ENCODE results near the gene ADH4.
A peak's percentile ranks its signal among the peaks of the same experiment; 100 is the strongest.
"Not testable (repeated sequence)": the region's sequence is repeated elsewhere in the genome, so short reads cannot be mapped to it uniquely, and the experiment has no call there.

ADH4 gene

DNA sequence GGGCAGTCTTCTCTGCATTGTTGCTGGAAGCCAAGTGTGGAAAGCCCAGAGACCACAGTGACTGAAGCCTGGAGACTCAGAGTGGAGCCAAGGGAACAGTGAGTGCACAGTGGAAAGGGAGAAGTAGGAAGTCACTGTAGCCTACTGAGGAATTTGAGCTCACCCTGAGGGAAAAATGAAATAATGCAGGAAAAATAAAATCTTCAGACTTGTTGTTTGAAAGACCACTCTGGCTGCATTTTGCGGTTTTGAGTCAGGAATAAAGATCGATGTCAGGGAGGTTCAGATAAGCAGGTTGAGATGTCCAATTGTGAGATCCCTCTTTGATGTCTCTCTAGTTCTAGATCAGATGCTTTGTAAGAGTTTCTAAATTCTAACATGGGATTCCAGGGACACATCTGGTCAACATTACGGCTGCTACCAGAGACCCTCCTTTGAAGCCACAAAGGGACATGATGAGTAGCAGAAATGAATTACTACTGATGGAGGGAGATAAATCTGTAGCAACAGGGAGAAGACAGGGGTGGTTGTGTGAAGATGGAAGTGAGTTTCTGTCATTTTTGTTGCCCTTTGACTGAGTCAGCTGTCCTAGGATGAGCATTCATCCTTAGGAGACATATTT, 8.4 kb downstream of the ADH4 start:
- Histone ChIP-seq H3K4me3 (no peak overlapping the region), H3K27ac (no peak overlapping the region)

DNA sequence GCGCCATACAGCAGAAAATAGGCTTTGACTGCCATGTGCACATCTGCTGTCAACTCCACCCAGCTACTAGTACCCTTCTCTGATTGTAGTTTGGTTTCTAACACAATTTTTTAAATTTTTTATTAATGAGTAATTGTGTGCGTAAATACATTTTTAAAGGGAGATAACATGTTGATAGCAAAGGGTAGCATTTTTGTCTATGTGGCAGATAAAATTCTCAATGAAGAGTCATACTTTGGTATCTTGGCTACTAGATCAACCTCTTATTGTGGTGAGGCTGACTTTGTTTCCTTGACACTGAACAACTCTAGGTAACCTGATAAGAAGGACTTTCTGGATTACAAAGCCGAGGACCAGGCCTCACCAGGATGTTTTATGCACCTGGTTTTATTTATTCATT, 9.5 kb downstream of the ADH4 start:
- no peak overlapping the region for H3K27ac ChIP-seq
- no peak overlapping the region for H3K4me3 ChIP-seq

DNA sequence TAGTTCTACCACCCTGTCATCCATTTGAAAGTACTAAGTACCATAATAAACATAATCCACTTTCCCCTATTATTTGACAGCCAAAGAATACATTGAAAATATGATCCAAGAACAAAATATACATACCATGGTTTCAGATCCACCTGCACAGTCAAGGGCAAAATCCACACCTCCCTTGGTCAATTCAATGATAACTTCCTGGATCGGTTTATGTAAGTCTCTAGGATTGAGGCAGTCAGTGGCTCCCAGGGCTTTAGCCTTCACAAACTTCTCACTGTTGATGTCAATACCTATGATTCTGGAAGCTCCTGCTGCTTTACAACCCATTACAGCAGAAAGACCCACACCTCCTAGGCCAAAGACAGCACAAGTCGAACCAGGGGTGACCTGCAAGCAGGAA, 12.7 kb downstream of the ADH4 start:
- H3K27ac ChIP-seq, result no peak overlapping the region
- H3K4me3 ChIP-seq, result no peak overlapping the region

DNA sequence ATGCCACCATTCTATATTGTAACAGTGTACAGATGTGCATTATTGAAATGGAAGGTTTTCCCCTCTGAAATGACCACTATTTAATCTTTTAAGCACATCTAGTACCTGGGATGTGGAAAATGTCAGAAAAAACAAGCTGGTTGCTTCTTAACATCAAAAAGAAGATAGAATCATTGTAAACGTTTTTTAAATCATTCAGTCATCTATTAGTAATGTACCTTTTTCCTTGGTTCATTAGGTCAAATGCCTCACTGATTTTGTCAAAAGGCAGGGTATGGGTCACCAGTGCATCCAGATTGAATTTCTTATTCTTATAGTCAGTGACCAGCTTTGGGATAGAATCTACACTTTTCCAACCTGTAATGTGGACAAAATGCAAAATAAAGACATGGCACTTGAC, 17.7 kb downstream of the ADH4 start:
- H3K27ac ChIP-seq, result no peak overlapping the region
- no peak overlapping the region for H3K4me3 ChIP-seq

DNA sequence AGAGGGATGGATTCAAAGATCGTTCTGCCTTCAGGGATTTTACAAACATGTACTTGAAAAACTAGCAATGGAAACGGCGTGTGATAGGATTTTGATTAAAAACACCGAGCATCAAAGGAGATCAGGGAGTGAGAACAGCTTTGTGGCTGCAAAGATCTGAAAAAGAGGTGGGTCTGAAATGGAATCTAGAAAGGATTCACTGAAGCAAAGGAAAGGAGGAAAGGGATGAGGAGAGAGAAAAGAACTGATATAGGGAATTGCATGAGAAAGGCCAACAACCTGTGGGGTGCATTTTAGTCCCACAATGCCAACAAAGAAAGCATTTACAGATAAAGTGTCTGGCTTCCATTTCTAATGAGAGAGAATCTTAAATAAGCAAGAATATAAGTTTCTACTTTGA, 23.1 kb downstream of the ADH4 start:
- no peak overlapping the region for H3K27ac ChIP-seq
- no peak overlapping the region for H3K4me3 ChIP-seq

DNA sequence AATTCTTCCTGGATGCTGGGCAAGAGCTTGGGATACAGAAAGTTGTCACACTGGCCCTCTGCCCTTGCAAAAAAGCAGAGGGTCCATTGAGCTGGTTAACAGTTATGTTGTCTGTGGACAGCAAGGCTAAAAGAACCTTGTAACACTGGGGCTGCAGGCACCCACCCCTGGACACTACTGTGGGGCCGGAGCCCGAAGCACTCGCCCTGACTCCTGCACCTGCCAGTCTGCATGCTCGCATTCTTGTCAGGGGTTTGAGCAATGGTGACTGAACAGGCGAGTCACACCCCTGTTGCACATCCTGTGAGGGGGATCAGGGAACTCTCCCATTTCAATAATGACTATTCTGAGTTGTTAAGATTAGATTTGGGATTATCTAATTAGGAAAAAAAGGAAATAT, 23.6 kb downstream of the ADH4 start:
- no peak overlapping the region for H3K27ac ChIP-seq
- H3K4me3 ChIP-seq, result no peak overlapping the region

DNA sequence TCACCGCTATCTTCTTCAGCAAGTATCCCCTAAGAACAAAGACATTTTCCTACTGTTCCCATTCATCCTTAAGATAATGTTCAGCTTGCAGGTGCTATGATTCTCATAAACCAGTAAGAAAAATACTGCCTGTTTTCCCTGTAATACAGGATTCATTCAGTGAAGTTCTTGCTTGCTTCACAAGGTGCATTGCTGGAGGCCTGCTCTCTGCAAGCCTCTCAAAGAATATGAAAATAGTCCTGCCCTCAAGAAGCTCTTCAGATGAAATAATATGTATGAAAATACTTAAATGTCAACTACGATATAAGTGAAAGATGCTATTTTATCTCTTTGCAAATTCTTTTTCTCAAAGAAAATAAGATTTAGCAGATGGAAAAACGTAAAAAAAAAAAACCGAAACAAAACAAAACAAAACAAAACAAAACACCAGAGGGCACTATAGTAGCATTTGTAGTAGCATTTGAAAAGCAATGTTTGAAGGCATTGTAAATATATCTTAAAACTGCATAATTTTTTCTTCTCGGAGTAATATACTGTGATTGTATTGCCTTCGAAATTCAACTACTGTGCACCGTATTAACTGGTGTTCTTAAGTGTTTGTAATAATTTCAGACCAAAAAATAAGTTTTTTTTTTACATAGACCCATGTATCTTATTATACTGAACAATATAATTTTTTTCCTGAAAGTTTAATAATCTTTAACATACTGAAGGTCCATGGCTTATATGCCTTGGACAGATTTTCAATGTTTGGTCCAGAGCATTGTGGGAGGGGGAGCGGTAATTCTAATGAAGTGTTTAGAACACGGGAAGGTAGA, 26.0 kb downstream of the ADH4 start:
- Histone ChIP-seq H3K27ac (no peak overlapping the region), H3K4me3 (no peak overlapping the region)

DNA sequence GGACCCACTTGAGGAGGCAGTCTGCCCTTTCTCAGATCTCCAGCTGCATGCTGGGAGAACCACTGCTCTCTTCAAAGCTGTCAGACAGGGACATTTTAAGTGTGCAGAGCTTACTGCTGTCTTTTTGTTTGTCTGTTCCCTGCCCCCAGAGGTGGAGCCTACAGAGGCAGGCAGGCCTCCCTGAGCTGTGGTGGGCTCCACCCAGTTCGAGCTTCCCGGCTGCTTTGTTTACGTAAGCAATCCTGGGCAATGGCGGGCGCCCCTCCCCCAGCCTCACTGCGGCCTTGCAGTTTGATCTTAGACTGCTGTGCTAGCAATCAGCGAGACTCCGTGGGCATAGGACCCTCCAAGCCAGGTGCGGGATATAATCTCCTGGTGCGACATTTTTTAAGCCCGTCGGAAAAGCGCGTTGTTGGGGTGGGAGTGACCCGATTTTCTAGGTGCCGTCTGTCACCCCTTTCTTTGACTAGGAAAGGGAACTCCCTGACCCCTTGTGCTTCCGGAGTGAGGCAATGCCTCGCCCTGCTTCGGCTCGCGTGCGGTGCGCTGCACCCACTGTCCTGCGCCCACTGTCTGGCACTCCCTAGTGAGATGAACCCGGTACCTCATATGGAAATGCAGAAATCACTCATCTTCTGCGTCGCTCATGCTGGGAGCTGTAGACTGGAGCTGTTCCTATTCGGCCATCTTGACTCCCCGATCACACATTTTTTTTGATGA, 26.8 kb downstream of the ADH4 start:
- H3K4me3 ChIP-seq, H3K27ac ChIP-seq: not testable (repeated sequence)

DNA sequence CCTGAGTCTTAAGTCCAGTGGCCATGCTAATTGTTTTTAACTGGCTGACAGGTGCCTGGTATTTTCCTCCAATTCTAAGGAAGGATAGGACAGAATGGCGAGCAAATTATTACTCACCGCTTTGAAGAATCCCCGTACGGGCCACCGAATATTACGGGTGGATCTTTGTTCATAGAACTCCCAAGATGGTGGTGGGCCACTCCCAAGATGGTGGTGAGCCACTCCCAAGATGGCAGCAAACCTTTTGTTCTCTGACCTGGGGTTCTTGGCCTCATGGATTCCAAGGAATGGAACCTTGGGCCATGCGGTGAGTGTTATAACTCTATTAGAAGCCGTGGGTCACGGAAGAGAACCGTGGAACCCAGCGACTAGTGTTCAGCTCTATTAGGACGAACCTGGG, 34.8 kb downstream of the ADH4 start:
- H3K27ac ChIP-seq, H3K4me3 ChIP-seq: not testable (repeated sequence)

DNA sequence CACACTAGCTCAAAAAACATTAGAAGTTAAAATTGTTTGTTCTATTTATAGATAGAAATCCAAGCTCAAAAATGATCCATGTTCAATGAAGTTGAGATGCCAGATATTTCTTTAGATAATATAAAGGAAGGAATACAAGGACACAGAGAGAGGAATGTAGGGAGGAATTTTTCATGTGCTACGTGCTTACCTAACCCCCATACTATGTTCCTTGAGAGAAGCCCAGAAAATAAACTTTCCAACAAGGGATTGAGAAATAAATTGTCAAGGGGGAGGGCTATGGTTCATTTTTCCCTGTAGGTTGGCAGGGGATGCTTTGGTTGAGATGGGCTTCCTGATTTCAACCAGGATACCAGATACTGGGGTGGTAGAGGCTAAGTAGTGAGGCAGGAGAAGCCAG, 39.9 kb downstream of the ADH4 start:
- Histone ChIP-seq H3K27ac (no peak overlapping the region), H3K4me3 (no peak overlapping the region)

DNA sequence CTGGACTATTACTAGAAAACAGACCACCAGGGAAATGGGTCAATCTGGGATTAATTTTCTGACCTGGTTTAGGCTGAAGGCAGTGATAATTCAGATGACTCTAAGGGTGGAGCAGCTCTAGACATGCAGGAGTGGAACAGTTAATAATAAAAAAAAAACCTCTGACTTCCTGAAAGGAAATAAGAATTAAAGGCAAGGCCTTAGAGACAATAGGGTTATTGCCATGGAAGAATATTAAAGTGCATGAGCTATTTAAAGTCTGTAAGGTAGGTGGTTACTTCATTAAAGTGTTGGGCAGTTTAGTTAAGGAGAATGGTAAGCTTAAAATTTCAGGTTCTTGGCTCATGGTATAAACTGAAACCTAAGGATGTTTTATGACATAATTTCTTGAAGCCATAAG, 40.9 kb downstream of the ADH4 start:
- Histone ChIP-seq H3K27ac (no peak overlapping the region), H3K4me3 (no peak overlapping the region)

DNA sequence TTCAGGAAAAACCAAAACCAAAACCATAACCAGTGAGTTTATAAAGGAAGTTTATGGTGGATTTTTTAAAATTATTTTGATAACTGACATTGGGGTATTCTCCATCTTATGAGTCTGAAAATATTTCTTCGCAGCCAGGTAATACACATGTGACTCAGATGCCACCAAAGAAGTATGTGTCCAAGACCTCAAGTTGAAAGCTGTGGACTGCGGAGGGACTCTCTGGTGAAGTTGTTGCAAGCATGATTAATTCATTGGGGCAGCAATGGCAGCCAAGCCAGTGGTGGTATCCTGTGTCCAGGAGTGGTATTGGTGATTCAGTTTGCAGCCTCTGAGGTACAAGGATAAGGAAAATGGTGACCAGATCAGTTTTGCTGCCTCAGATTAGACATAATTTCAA, 41.5 kb downstream of the ADH4 start:
- H3K27ac ChIP-seq, result no peak overlapping the region
- H3K4me3 ChIP-seq, result no peak overlapping the region

DNA sequence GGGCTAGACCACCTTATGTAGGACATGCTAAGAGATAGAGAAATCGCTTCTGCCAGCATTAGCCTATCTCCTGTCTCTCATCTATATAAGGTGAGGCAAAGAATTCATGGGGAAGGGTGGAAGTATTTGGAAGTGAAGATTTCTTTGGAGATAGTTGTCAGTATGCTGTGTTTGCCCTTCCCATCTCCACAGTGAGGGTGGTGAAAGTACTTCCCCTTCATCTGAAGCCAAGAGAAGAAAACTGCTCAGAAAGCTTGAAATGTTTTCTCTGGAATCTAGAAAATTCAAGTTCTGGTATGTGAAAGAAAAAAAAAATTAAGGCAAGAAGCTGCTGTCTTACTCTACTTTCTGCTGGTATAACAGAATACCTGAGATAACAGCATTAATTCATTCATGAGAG, 43.2 kb downstream of the ADH4 start:
- Histone ChIP-seq H3K27ac (no peak overlapping the region), H3K4me3 (no peak overlapping the region)

DNA sequence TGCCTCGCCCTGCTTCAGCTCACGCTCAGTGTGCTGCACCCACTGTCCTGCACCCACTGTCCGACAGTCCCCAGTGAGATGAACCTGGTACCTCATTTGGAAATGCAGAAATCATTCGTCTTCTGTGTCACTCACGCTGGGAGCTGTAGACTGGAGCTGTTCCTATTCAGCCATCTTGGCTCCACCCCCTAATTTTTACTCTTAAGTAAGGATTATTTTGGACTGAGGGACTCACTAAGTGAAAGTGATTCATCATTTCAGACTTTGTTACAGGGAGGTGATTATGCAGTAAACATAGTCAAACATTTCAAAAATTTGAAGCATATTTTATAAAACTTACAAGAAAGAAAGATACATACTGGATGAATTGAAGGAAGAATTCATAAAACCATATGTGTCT, 44.3 kb downstream of the ADH4 start:
- not testable (repeated sequence) for H3K4me3 ChIP-seq, H3K27ac ChIP-seq

DNA sequence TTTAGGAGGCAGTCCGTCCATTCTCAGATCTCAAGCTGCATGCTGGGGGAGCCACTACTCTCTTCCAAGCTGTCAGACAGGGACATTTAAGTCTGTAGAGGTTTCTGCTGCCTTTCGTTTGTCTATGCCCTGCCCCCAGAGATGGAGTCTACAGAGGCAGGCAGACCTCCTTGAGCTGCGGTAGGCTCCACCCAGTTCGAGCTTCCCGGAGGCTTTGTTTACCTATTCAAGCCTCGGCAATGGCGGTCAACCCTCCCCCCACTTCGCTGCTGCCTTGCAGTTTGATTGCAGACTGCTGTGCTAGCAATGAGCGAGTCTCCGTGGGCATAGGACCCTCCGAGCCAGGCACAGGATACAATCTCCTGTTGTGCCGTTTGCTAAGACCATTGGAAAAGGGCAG, 44.8 kb downstream of the ADH4 start:
- H3K27ac ChIP-seq, result no peak overlapping the region
- no peak overlapping the region for H3K4me3 ChIP-seq

DNA sequence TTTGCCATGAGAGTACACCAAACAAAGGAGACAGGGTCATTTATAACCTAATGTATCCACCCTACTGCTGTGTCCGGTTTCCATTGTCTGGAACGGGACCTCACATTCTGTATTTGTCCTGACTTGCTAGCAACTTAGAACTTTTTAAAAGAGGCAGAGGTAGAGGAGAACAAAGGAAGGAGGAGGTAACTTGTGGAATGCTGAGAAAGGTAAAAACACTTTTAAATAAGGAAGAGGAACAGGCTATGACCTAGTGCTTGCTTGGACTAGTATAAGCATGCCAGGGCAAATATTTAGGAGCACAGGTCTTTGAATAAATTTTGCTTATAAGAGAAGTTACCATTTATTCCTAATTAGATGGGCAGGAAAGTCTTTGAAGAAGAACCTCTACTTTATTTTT, 52.3 kb downstream of the ADH4 start:
- H3K4me3 ChIP-seq, result not testable (repeated sequence)
- H3K27ac ChIP-seq, result peak overlapping the region in 2 of 21 experiments; percentile 7 to 17

DNA sequence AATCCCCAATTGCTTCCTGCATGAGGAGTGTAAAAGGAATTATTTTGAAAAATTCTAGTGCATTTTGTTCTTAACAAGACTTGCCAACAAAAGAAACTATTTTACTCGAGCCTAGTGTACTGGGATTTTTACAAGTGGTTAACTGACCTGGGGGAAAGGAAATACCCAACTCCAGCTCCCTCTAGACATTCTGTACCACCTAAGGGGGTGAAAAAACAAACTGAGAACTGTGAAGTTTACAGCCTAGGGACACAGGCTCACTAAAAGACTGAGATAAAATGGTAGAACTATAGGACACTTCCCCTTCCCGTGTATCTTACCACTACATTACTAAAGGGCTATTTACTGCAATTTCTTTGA, 52.9 kb downstream of the ADH4 start:
- Histone ChIP-seq H3K27ac (peak overlapping the region in 10 of 21 experiments; percentile 0 to 97 (median 26)), H3K4me3 (no peak overlapping the region)

DNA sequence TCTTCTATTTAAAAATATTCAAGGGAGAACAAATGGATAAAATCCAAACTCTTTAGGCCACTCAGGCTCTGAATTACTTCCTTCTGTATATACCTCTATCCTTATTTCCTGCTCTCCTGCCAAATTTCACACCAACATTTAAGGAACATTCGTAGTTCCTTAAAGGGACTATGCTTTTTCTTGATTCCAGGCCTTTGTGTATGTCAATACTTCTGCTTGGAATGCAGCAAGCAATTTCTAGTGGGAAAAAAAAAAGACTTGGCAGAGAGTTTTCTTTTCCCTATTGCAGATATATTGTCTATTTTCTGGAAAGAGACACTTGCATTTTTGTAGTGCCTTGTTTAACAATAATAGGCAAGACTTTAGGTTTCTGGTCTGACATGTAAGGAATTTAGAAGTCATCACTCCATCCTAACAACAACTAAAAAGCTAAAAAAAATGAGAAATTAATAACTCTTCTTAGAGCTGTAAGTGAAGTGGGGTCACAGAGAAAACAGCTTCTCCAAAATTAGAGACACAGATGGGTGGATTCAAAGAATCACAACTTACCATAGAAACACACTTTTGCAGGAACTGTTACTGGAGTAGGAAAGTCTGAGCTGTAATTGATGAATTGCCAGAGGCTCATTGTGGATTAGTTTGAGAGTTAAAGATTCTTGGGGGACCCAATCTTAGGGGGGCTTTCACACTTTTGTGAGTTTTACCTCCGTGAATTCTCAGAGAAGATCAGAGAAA, 53.4 kb downstream of the ADH4 start:
- Histone ChIP-seq H3K27ac (peak overlapping the region in 9 of 21 experiments; percentile 12 to 97 (median 93)), H3K4me3 (peak overlapping the region in 2 of 7 experiments; percentile 68 to 83)

DNA sequence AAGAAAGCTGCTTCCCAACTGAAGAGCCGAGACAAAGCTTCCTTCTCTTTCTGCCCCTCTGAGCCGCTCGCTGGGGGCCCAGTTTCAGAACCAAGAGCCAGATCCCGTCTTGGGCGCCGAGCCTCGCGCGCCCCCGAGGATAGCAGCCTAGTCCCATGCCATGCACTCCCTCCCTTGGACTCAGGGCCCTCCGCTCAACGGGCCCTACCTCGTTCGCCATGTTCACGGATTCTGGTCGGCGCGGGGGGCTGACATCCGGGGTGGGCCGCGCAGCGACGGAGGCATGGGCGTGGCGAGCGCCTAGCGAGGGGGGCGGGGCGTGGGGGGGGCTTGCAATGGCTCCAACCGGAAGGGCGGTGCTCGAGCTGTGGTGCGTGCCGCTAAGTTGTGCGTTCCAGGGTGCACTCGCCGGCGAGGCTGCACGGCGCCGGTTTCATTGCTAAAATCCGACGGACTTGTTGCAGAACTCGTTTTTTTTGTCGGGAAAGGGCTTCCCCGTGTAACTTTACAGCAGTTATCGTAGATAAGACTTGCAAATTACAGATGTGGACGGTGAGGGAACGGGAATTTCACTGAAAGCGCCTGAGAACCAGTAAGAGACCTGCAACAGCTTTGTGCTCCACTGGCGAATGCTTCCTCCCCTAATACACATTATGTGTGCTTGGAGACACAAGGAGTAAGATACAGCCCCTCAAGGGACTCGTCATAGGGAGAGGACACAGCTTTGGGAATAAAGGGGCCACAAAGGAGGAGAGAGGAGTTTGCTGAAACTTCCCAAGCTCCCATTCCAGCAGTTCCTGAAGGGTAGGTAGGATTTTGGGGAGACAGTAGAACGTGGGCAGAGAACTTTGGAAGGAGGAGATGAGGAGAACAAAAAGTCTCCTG, 55.4 kb downstream of the ADH4 start, which contains the start of gene ADH5:
Gene ADH5, minus strand, starts transcription at position 308 of the 885 bp plus-strand sequence. Its CDS starts 88 bp downstream, at position 220.
- peak within 1 kb of the TSS; percentile 77 to 97 (median 93) for H3K27ac ChIP-seq

More for the DNA sequence above, 55.4 kb downstream of the ADH4 start, which contains the start of gene ADH5:
- H3K4me3 ChIP-seq, result peak within 1 kb of the TSS; percentile 55 to 83 (median 71)
